Left renal cortex interstitium (tissue), 4 donors: ENCODE data around the gene STRA8. TPM values are rescaled to one million over a fixed set of nuclear protein-coding genes. Genes with fewer than 3 reads are reported as not detected.

Experiments
- DNase-seq, 4 donors: peaks; one replicate each; pipeline ENCODE4 v3.0.0-alpha.2; 2013; ENCODE audit warnings: low read depth in 4 of 4, low spot score in 2 of 4, missing footprints in 1 of 4
- polyA plus RNA-seq, 4 donors: library from polyadenylated mRNA; unstranded; fragments of 120-200 nt; gene quantifications; one replicate each; pipeline ENCODE4 v1.2.1, GENCODE V29; 2013; ENCODE audit not compliant: insufficient read length in 4 of 4

STRA8 gene
- polyA plus RNA-seq, 4 donors, result 0.16 to 0.38 (median 0.20) TPM

- no peak for DNase-seq
These were observed 1.1 kb downstream of the STRA8 start for GRCh38 chr7:135234727-135235126.

GRCh38 chr7:135235841-135236240 lies 2.2 kb downstream of the STRA8 start:
- DNase-seq, result no peak

- DNase-seq, result no peak
These were observed 3.1 kb downstream of the STRA8 start for GRCh38 chr7:135236727-135237126.

GRCh38 chr7:135238112-135238744 lies 4.6 kb downstream of the STRA8 start:
- DNase-seq, result no peak

GRCh38 chr7:135239263-135239662 lies 5.6 kb downstream of the STRA8 start:
- no peak for DNase-seq

- DNase-seq, result no peak
These were observed 6.8 kb downstream of the STRA8 start for GRCh38 chr7:135240441-135240840.

GRCh38 chr7:135242096-135242684 lies 8.6 kb downstream of the STRA8 start:
- DNase-seq, result no peak

- DNase-seq, result no peak
These were observed 11.9 kb downstream of the STRA8 start for GRCh38 chr7:135245226-135246190.

- no peak for DNase-seq
These were observed 12.7 kb downstream of the STRA8 start for GRCh38 chr7:135246191-135246825.

- no peak for DNase-seq
These were observed 14.3 kb downstream of the STRA8 start for GRCh38 chr7:135247746-135248471.

- no peak for DNase-seq
These were observed 14.9 kb downstream of the STRA8 start for GRCh38 chr7:135248546-135248945.

- DNase-seq, result no peak
These were observed 18.1 kb downstream of the STRA8 start for GRCh38 chr7:135251496-135252391.

- DNase-seq, result no peak
These were observed 20.5 kb downstream of the STRA8 start for GRCh38 chr7:135253851-135254771.

GRCh38 chr7:135257790-135258189 lies 24.2 kb downstream of the STRA8 start:
- no peak for DNase-seq

GRCh38 chr7:135258585-135258984 lies 24.9 kb downstream of the STRA8 start:
- DNase-seq, result no peak

- no peak for DNase-seq
These were observed 26.1 kb downstream of the STRA8 start for GRCh38 chr7:135259702-135260101.

GRCh38 chr7:135260470-135260869 lies 26.8 kb downstream of the STRA8 start:
- DNase-seq, result no peak
